Measurements from ENCODE around the gene PCDHB4.
"Not testable (repeated sequence)": the region's sequence is repeated elsewhere in the genome, so short reads cannot be mapped to it uniquely, and the experiment has no call there.

PCDHB4 gene

GRCh38 chr5:141121563-141121962 lies at the start of gene PCDHB4:
Gene PCDHB4, plus strand, starts transcription at chr5:141121818. Its CDS starts 181 bp downstream, at chr5:141121999.
- DNase-seq (ENCODE audit: low read depth in 2 of 2): no peak

- no peak for DNase-seq (ENCODE audit: low read depth in 2 of 2)
Observed at GRCh38 chr5:141077826-141078225, 43.8 kb upstream of the PCDHB4 start.

DNA sequence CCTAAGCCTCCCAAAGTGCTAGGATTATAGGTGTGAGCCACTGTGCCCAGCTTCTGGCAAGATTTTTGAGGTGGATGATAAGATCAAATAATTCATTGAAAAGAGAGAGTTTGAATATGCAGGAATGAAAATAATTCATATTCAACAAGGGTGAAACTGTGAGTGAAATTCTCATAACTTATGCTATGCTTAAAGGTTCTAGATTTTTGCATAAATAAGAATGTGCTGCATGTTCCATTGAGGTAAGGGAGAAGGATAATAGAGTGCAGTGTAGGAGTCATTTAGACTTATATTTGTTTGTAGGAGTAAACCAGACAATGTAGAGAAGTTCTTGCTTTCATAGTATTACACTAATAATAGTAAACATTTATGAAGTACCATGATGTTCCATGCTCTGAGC lies 39.4 kb upstream of the PCDHB4 start:
- DNase-seq (ENCODE audit: low read depth in 2 of 2): no peak

- DNase-seq (ENCODE audit: low read depth in 2 of 2): peak in 1 of 2 experiments; percentile 12
Observed at GRCh38 chr5:141084487-141084989, 37.1 kb upstream of the PCDHB4 start.

DNA sequence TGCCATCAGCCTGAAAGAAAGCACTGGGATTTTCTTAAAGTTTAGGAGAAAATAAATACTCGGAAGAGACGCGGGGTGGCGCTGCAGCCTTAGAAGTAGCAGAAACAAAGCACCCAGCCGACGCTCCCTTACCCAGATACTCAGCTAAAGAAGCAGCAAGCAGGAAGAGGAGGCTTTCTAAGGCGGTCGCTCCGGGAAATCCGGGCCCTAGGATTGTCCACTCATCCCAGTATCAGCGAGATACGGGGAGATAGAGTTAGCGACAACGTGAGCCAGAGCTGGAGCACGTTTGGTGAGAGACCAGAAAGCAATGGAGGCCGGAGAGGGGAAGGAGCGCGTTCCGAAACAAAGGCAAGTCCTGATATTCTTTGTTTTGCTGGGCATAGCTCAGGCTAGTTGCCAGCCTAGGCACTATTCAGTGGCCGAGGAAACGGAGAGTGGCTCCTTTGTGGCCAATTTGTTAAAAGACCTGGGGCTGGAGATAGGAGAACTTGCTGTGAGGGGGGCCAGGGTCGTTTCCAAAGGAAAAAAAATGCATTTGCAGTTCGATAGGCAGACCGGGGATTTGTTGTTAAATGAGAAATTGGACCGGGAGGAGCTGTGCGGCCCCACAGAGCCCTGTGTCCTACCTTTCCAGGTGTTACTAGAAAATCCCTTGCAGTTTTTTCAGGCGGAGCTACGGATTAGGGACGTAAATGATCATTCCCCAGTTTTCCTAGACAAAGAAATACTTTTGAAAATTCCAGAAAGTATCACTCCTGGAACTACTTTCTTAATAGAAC lies 26.9 kb upstream of the PCDHB4 start, which contains the start of gene PCDHB2:
Gene PCDHB2, plus strand, starts transcription at position 135 of the 782 bp plus-strand sequence. Its CDS starts 176 bp downstream, at position 311.
- DNase-seq (ENCODE audit: low read depth in 2 of 2): no peak

DNA sequence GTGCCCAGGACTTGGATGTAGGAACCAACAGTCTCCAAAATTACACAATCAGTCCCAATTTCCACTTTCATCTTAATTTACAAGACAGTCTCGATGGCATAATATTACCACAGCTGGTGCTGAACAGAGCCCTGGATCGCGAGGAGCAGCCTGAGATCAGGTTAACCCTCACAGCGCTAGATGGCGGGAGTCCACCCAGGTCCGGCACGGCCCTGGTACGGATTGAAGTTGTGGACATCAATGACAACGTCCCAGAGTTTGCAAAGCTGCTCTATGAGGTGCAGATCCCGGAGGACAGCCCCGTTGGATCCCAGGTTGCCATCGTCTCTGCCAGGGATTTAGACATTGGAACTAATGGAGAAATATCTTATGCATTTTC lies 26.4 kb upstream of the PCDHB4 start:
- no peak for DNase-seq (ENCODE audit: low read depth in 2 of 2)

- DNase-seq (ENCODE audit: low read depth in 2 of 2): not testable (repeated sequence)
Observed at GRCh38 chr5:141096181-141096580, 25.4 kb upstream of the PCDHB4 start.

DNA sequence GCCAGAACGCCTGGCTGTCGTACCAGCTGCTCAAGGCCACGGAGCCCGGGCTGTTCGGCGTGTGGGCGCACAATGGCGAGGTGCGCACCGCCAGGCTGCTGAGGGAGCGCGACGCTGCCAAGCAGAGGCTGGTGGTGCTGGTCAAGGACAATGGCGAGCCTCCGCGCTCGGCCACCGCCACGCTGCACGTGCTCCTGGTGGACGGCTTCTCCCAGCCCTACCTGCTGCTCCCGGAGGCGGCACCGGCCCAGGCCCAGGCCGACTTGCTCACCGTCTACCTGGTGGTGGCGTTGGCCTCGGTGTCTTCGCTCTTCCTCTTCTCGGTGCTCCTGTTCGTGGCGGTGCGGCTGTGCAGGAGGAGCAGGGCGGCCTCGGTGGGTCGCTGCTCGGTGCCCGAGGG lies 25.0 kb upstream of the PCDHB4 start:
- DNase-seq (ENCODE audit: low read depth in 2 of 2): not testable (repeated sequence)

DNA sequence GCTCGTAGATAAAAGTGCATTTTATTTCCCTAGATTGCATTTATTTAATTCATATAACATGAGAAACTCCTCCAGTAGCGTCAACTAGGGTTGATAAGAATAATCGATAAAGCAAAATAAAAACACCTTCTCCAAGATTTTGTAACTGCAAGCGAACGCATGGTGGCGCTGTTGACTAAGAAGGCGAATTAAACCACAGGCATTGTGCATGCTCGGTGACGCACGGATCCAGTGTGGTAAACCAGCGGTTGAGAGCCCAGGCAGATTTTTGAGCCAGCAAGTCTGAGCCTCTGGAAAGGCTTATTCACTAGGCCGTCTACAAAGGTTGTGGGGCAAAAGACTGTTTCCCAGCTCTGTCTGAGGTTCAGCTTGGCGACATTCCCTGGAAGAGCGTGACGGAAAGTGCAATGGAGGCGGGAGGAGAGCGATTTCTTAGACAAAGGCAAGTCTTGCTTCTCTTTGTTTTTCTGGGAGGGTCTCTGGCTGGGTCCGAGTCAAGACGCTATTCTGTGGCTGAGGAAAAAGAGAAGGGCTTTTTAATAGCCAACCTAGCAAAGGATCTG lies 21.3 kb upstream of the PCDHB4 start, which contains the start of gene PCDHB3:
Gene PCDHB3, plus strand, starts transcription at position 231 of the 563 bp plus-strand sequence. Its CDS starts 177 bp downstream, at position 408.
- DNase-seq (ENCODE audit: low read depth in 2 of 2): peak in 1 of 2 experiments; percentile 31

- DNase-seq (ENCODE audit: low read depth in 2 of 2): no peak
Observed at GRCh38 chr5:141101059-141101458, 20.6 kb upstream of the PCDHB4 start.

DNA sequence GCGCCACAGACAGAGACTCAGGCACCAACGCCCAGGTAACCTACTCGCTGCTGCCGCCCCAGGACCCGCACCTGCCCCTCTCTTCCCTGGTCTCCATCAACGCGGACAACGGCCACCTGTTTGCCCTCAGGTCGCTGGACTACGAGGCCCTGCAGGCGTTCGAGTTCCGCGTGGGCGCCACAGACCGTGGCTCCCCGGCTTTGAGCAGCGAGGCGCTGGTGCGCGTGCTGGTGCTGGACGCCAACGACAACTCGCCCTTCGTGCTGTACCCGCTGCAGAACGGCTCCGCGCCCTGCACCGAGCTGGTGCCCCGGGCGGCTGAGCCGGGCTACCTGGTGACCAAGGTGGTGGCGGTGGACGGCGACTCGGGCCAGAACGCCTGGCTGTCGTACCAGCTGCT lies 19.5 kb upstream of the PCDHB4 start:
- not testable (repeated sequence) for DNase-seq (ENCODE audit: low read depth in 2 of 2)

- DNase-seq (ENCODE audit: low read depth in 2 of 2): not testable (repeated sequence)
Observed at GRCh38 chr5:141102471-141102870, 19.1 kb upstream of the PCDHB4 start.

DNA sequence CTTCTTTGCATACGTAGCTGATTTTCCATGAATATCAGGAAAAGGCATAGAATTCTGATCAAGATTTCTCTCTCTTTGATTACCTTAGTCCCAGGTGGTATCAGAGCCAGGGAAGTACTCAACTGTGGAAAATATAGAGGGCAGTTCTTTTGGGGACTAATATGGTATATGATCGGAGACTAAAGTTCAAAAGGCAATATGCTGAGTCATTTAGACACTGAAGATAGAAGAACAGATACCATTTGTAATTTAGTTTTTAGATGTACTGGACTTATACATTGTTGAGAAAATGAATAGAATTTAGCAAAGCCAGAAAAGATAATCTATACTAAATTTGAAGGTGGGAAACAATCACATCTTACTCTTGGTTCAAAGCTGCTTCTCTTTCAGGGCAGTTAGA lies 16.3 kb upstream of the PCDHB4 start:
- no peak for DNase-seq (ENCODE audit: low read depth in 2 of 2)

GRCh38 chr5:141119250-141119649 lies 2.4 kb upstream of the PCDHB4 start:
- DNase-seq (ENCODE audit: low read depth in 2 of 2): no peak

DNA sequence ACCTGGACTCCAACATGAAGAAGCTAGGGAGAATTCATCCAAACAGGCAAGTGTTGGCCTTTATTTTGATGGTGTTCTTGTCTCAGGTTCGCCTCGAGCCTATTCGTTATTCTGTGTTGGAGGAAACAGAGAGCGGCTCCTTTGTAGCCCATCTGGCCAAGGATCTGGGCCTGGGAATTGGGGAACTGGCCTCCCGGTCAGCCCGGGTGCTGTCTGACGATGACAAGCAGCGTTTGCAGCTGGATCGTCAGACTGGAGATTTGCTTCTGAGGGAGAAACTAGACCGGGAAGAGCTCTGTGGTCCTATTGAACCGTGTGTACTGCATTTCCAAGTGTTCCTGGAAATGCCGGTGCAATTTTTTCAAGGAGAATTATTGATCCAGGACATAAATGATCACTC lies 367 bp downstream of the PCDHB4 start:
- DNase-seq (ENCODE audit: low read depth in 2 of 2): no peak

DNA sequence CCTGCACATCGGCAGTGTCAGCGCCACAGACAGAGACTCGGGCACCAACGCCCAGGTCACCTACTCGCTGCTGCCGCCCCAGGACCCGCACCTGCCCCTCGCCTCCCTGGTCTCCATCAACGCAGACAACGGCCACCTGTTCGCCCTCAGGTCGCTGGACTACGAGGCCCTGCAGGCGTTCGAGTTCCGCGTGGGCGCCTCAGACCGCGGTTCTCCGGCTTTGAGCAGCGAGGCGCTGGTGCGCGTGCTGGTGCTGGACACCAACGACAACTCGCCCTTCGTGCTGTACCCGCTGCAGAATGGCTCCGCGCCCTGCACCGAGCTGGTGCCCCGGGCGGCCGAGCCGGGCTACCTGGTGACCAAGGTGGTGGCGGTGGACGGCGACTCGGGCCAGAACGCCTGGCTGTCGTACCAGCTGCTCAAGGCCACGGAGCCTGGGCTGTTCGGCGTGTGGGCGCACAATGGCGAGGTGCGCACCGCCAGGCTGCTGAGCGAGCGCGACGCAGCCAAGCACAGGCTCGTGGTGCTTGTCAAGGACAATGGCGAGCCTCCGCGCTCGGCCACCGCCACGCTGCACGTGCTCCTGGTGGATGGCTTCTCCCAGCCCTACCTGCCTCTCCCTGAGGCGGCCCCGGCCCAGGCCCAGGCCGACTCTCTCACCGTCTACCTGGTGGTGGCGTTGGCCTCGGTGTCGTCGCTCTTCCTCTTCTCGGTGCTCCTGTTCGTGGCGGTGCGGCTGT lies 1.9 kb downstream of the PCDHB4 start:
- DNase-seq (ENCODE audit: low read depth in 2 of 2): not testable (repeated sequence)

DNA sequence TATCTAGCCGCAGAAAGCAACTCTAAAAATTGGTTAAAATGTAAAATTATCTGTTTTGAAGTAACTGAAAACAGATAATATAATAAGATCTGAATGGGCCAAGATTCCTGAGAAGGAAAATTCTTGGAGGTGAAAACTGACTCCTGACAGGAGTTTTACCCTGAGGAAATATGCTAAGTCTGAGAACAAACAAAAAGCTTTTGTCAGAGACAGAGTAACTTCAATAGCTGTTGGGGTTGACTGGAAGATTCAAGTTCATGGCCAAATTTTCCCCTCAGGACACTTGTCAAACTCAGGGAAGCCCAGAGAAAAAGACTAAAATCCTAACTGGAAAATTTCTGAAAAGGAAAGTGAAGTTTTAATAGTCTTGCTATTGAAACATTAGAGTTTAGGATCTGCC lies 5.7 kb downstream of the PCDHB4 start:
- DNase-seq (ENCODE audit: low read depth in 2 of 2): no peak

- no peak for DNase-seq (ENCODE audit: low read depth in 2 of 2)
Observed at GRCh38 chr5:141135030-141135717, 13.6 kb downstream of the PCDHB4 start, which contains the start of gene PCDHB5. Gene PCDHB5, plus strand, starts transcription at chr5:141135206. Its CDS starts 229 bp downstream, at chr5:141135435.

- DNase-seq (ENCODE audit: low read depth in 2 of 2): no peak
Observed at GRCh38 chr5:141135718-141136266, 14.2 kb downstream of the PCDHB4 start.

GRCh38 chr5:141137346-141137745 lies 15.7 kb downstream of the PCDHB4 start:
- DNase-seq (ENCODE audit: low read depth in 2 of 2): not testable (repeated sequence)

DNA sequence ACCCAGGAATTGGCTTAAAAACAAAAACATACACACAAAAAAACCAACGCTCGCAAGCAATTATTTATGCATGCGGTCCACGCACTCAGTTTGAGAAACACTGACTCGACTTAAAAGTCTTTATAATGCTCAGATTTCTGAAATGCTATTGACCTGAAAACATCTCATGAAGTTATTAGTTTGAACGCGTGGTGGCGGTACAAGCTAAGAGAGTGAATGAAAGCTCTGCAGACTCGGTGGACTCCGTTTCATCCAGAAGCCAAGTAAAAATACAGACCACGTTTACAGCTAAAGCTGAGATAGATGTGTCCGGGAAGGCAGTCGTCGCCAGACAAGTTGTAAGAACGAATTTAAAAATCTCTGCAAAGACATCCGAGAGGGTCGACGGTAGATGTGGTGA lies 28.2 kb downstream of the PCDHB4 start, which contains the start of gene PCDHB6:
Gene PCDHB6, plus strand, starts transcription at position 246 of the 400 bp plus-strand sequence. CDS start 201 bp downstream, outside the sequence.
- DNase-seq (ENCODE audit: low read depth in 2 of 2): no peak

Data from stimulated activated CD4-positive, alpha-beta T cell treated with anti-CD3 and anti-CD28 coated beads, Interleukin-12 subunit alpha, Interleukin-12 subunit beta, amount 100 ng/mL, for 24 hours (primary cell).